Esophagus muscularis mucosa (tissue), 4 donors: ENCODE measurements around the gene CSNK1G1. TPM values are rescaled to one million over a fixed set of nuclear protein-coding genes. Genes with fewer than 3 reads are reported as not detected.

Experiments used
- DNase-seq: peaks from one replicate; pipeline ENCODE4 v3.0.0-alpha.2; 2017; ENCODE audit errors: extremely low spot score
- H3K27ac ChIP-seq, 4 donors: fragments of 200-600 bp; sonication (generic); replicated peaks in 1 of 4; 1 replicate in 3 of 4; 2 replicates in 1 of 4; pipeline ENCODE4 v1.5.1; 2016 to 2019; ENCODE audit warnings: mild to moderate bottlenecking in 1 of 4
- H3K27me3 ChIP-seq, 4 donors: fragments of 200-600 bp; sonication (generic); one replicate each; pipeline versions ENCODE4 v1.5.1 to v1.6.0; 2016 to 2019
- H3K36me3 ChIP-seq, 4 donors: fragments of 200-600 bp; sonication (generic); one replicate each; pipeline ENCODE4 v1.5.1; 2016 to 2019
- H3K4me1 ChIP-seq, 4 donors: fragments of 200-600 bp; sonication (generic); one replicate each; pipeline ENCODE4 v1.5.1; 2016 to 2019
- H3K4me3 ChIP-seq, 4 donors: fragments of 200-600 bp; sonication (generic); 1 replicate in 2 of 4; 2 replicates in 2 of 4; pipeline ENCODE4 v1.5.1; 2016 to 2019; ENCODE audit warnings: mild to moderate bottlenecking in 4 of 4, moderate library complexity in 1 of 4
- H3K9me3 ChIP-seq, 4 donors: fragments of 200-600 bp; sonication (generic); 1 replicate in 3 of 4; 2 replicates in 1 of 4; pipeline ENCODE4 v1.5.1; 2016 to 2019
- EP300 ChIP-seq: sonication (generic); formaldehyde crosslinking; IDR thresholded peaks from one replicate; pipeline ENCODE4 v1.6.1; 2017; ENCODE audit warnings: antibody characterized with exemption
- POLR2A ChIP-seq: fragments of 450-650 bp; IDR thresholded peaks from one replicate; pipeline ENCODE4 v1.6.1; 2017; ENCODE audit warnings: antibody characterized with exemption, moderate library complexity, mild to moderate bottlenecking, low read depth
- POLR2AphosphoS5 ChIP-seq, 2 donors: sonication (generic); formaldehyde crosslinking; IDR thresholded peaks; one replicate each; pipeline ENCODE4 v1.6.1; 2017; ENCODE audit warnings: antibody characterized with exemption in 2 of 2
- WGBS: methylation state at CpG from one replicate; pipeline ENCODE4 v1.1.5; 2018; 5-methylcytosine and 5-hydroxymethylcytosine counted together
- intact Hi-C: fragments of 100-400 bp; cut with DNase I; formaldehyde crosslinking; loops from one replicate; pipeline ENCODE4 v1.15.1; 2023
- total RNA-seq, 4 donors: library from RNA; depleted of rRNA; stranded (reverse); fragments of >200 nt; gene quantifications; one replicate each; pipeline versions ENCODE4 v1.1.0 to v1.2.1, GENCODE V29; 2016
- TF ChIP-seq, protein P1 (sequence below), 3 experiments: fragments of 200-600 bp in 2 of 3; fragments of 450-650 bp in 1 of 3; sonication (generic) in 2 of 3; IDR thresholded peaks; one replicate each; pipeline ENCODE4 v1.5.1; 2017 to 2019; ENCODE audit warnings: antibody characterized with exemption in 3 of 3, mild to moderate bottlenecking in 2 of 3, moderate library complexity in 1 of 3

The CSNK1G1 gene
- total RNA-seq, 4 donors from 2014 or later, result 9.1 to 11.2 (median 10.1) TPM

DNA sequence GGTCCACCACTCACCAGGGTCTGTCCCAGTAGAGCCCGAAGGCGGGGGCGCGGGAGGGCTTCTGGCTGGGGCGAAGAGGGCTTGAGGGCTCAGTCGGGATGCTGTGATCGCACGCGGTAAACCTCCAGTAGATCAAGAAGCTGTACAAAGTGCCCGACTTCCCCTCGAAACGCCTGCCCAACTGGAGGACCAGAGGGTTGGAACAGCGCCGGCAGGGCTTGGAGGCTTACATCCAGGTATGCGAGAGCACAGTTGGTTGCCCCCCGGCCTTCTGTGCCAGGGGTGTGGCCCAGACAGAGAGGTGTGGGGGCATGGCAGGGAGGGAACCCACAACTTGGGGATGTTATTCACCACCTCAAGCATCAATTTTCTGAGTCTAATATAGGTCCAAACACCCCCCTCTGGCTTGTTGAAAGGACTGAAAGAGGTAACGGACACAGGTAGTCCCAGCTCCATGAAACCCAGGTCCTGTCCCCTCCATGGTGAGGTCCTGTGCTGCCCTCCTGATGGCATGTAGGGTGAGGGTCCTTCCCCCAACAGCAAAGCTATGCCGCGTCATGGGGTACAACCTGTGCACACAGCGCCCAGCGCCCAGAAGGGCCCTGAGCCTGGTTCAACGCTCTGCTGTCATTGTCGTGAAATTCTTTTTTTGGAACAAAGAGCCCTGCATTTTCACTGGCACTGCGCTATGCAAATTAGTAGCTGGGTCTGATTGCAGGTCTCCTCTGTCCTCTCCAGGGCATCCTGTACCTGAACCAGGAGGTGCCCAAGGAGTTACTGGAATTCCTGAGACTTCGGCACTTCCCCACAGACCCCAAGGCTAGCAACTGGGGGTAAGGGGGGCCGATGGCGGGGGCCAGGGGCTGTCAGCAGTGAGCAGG, 203.2 kb downstream of the CSNK1G1 start:
- Histone ChIP-seq H3K27ac (no peak overlapping the region), H3K36me3 (peaks cover 29 to 37% (median 35%) of the 10 kb centered on the region in 4 donors), H3K4me3 (peak overlapping the region; percentile 47 to 60 (median 50)), H3K9me3 (no peaks in the 10 kb centered on the region), H3K27me3 (peaks cover 6 to 33% (median 18%) of the 10 kb centered on the region in 4 donors), H3K4me1 (peaks cover 36 to 46% (median 40%) of the 10 kb centered on the region in 4 donors)
- 64% methylated on average over 11 of the region's 27 CpGs for WGBS
- intact Hi-C loops, result no loop called here
- TF ChIP-seq, protein P1, sequence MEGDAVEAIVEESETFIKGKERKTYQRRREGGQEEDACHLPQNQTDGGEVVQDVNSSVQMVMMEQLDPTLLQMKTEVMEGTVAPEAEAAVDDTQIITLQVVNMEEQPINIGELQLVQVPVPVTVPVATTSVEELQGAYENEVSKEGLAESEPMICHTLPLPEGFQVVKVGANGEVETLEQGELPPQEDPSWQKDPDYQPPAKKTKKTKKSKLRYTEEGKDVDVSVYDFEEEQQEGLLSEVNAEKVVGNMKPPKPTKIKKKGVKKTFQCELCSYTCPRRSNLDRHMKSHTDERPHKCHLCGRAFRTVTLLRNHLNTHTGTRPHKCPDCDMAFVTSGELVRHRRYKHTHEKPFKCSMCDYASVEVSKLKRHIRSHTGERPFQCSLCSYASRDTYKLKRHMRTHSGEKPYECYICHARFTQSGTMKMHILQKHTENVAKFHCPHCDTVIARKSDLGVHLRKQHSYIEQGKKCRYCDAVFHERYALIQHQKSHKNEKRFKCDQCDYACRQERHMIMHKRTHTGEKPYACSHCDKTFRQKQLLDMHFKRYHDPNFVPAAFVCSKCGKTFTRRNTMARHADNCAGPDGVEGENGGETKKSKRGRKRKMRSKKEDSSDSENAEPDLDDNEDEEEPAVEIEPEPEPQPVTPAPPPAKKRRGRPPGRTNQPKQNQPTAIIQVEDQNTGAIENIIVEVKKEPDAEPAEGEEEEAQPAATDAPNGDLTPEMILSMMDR (IDR thresholded peaks at IDR 0.05), result no peak
- TF ChIP-seq EP300 (no peak), POLR2A (no peak), POLR2AphosphoS5 (IDR thresholded peaks at IDR 0.05) (no peak)
- no peak for DNase-seq

DNA sequence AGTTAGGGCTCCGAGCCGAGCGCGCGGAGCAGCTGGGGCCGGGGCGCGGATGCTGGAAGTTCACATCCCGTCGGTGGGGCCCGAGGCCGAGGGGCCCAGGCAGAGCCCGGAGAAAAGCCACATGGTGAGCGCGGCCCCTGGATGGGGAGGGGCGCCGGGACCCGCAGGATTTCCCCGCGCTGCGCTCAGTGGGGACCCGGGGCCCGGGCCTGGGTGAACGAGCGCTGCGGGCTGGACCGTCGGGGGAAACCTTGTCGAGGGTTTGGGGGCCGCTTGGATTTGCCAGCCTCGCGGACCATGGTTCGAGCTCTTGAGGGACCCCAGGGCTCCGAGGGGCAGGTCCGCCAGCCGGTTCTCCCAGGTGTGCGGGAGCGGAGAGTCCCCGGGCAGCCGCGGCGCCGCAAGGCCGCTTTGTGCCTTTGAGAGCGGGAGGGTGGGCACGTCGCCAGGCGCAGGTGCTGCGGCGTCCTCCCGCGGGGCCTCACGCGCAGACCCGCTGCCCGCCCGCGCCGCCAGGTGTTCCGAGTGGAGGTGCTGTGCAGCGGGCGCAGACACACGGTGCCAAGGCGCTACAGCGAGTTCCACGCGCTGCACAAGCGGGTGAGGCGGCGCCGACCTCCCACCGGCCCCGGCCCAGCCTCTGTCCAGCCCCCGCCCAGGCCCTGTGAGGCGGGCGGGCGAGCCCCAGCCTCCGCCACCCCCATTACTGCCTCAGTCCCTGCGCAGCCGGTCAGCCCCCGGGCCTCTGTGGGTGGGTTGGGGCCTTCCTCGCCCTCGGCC, 204.1 kb downstream of the CSNK1G1 start, which contains the start of gene SNX22:
Gene SNX22 (plus strand): TSS at position 5 of the 780 bp plus-strand sequence. CDS start 45 bp downstream, at position 50.
- no peak for DNase-seq
- intact Hi-C loops, result no loop called here
- Histone ChIP-seq H3K4me1 (peaks cover 36 to 42% (median 37%) of the 10 kb centered on the region in 4 donors), H3K27me3 (peaks cover 6 to 33% (median 18%) of the 10 kb centered on the region in 4 donors), H3K36me3 (peaks cover 20 to 29% (median 27%) of the 10 kb centered on the region in 4 donors), H3K9me3 (no peaks in the 10 kb centered on the region), H3K4me3 (peak within 1 kb of the TSS; percentile 47 to 60 (median 50)), H3K27ac (no peak within 1 kb of the TSS)
- WGBS, result 0% methylated on average over 11 of the region's 83 CpGs
- TF ChIP-seq POLR2A, result no peak
- TF ChIP-seq POLR2AphosphoS5 (IDR thresholded peaks at IDR 0.05), result no peak
- TF ChIP-seq EP300, result no peak
- TF ChIP-seq, protein P1 (IDR thresholded peaks at IDR 0.05), result no peak

DNA sequence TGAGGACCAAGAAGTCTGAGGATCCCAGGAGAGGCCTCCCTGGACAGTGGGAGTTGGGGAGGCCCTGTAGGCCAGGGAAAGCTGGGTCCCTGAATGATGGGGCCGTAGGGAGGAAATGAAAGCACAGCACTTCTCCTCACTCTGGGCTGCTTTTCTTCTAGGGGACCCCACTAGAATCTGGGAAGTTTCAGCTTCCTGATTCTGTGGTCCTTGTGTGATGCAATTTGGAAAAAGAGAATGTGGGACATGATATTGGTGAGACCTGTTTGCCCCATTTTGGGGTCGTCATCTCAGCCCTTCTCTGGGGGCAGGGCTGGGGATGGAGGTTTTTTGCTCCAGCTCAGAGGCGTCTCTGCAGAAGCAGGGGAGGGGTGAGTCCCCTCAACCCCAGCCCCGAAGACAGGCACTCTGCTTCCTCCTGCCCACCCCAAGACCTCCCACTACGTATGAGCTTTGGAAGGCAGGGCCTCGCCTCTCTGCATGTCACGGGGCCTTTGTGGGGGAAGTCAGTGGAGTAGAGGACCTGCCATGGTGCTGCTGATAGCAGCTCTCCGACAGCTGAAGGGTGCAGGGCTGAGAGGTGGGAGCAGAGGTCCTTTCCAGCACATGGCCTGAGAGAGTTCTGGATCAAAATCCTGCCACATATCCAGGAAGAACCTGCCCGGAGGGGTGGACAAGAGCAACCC, 205.9 kb downstream of the CSNK1G1 start:
- no peak for DNase-seq
- Histone ChIP-seq H3K36me3 (peaks cover 2 to 22% (median 17%) of the 10 kb centered on the region in 4 donors), H3K27ac (no peak overlapping the region), H3K4me3 (no peak overlapping the region), H3K27me3 (peaks cover 6 to 33% (median 18%) of the 10 kb centered on the region in 4 donors), H3K4me1 (peaks cover 33 to 42% (median 37%) of the 10 kb centered on the region in 4 donors), H3K9me3 (no peaks in the 10 kb centered on the region)
- intact Hi-C loops, result no loop called here
- TF ChIP-seq POLR2AphosphoS5 (IDR thresholded peaks at IDR 0.05) (no peak), POLR2A (no peak), EP300 (no peak)
- TF ChIP-seq, protein P1 (IDR thresholded peaks at IDR 0.05), result no peak
- WGBS, result 85% methylated on average over 7 of the region's 9 CpGs

DNA sequence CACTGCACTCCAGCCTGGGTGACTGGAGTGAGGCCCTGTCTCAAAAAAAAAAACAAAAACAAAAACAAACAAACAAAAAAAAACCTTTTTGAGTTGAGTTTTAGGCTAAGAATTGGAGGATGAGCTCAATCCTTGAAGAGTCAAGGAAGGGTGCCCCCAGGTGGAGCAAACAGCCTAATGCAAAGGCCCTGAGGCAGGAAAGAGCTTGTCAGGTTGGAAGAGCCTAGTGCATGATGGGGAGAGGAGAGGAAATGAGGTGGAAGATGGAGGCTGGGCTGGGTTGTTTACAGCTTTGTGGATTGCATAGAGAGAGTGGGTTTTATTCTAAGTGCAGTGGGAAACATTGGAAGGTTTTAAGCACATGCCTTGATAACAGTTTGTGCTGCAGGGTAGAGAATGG, 206.5 kb downstream of the CSNK1G1 start:
- intact Hi-C loops, result no loop called here
- no peaks in the 10 kb centered on the region for H3K9me3 ChIP-seq

More for the DNA sequence above, 206.5 kb downstream of the CSNK1G1 start:
- H3K36me3 ChIP-seq, result peaks cover 0 to 22% (median 19%) of the 10 kb centered on the region in 4 donors
- H3K27me3 ChIP-seq, result peaks cover 6 to 33% (median 18%) of the 10 kb centered on the region in 4 donors
- DNase-seq, result no peak
- no peak overlapping the region for H3K4me3 ChIP-seq
- no peak for TF ChIP-seq POLR2A
- no peak for TF ChIP-seq POLR2AphosphoS5 (IDR thresholded peaks at IDR 0.05)
- no peak for TF ChIP-seq EP300
- TF ChIP-seq, protein P1 (IDR thresholded peaks at IDR 0.05), result no peak
- no peak overlapping the region for H3K27ac ChIP-seq
- H3K4me1 ChIP-seq, result peaks cover 33 to 36% (median 34%) of the 10 kb centered on the region in 4 donors
